HCT116 (cell line): ENCODE measurements around the gene CENPT. TPM values are rescaled to one million over a fixed set of nuclear protein-coding genes. Genes with fewer than 3 reads are reported as not detected.

Experiments
- ATAC-seq: fragments of 200-7000 bp; cut with Tn5 transposase; 2 replicates; pipeline ENCODE4 v1.9.1; 2020; ENCODE audit warnings: mild to moderate bottlenecking, moderate library complexity
- BruUV-seq: library from RNA; stranded (reverse); fragments of 400-500 nt; replicated peaks from 2 replicates; lab custom pipeline; 2021; lab: Mats Ljungman, UMichigan
- CTCF ChIA-PET: fragments of 300-600 bp; sonication (Branson Sonifier 250); formaldehyde crosslinking; loops from one replicate; lab custom pipeline; 2021; ENCODE audit warnings: antibody characterized with exemption; lab: Charles Lee
- POLR2A ChIA-PET: fragments of 300-600, 350-600 bp; sonication (Branson Sonifier 250); formaldehyde crosslinking; loops from one replicate; lab custom pipeline; 2021; ENCODE audit warnings: antibody characterized with exemption; lab: Charles Lee
- RAD21 ChIA-PET, 2 experiments: fragments of 300-600 bp; sonication (Branson Sonifier 250); formaldehyde crosslinking; loops; one replicate each; lab custom pipeline; 2023; ENCODE audit warnings: low total read pairs in 2 of 2; ENCODE audit not compliant: uncharacterized antibody in 2 of 2, unreplicated experiment in 2 of 2, low non-redundant PET in 1 of 2; lab: Charles Lee
- DNase-seq: peaks from one replicate; pipeline ENCODE4 v3.0.0-alpha.2; 2010; ENCODE audit warnings: low read depth, low spot score
- H2AFZ ChIP-seq: fragments of 200-600 bp; shearing (Covaris generic), sonication (generic); 2 replicates; pipeline ENCODE4 v1.6.1; 2017; ENCODE audit warnings: low read depth, mixed run types, mixed read lengths, antibody characterized with exemption, low read length; ENCODE audit not compliant: poor library complexity, severe bottlenecking
- H3K27ac ChIP-seq: 2 replicates; pipeline ENCODE4 v1.5.1; 2012; ENCODE audit warnings: low read depth, low read length
- H3K27me3 ChIP-seq: fragments of 200-600 bp; sonication (generic); 2 replicates; pipeline ENCODE4 v1.6.1; 2016; ENCODE audit warnings: mixed run types, low read length, mixed read lengths; ENCODE audit not compliant: insufficient read depth
- H3K36me3 ChIP-seq, 2 experiments: fragments of 200-500 bp in 1 of 2; fragments of 200-600 bp in 1 of 2; sonication (Bioruptor generic) in 1 of 2; sonication (generic) in 1 of 2; 2 replicates each; pipeline versions ENCODE4 v1.5.1 to v1.6.1; 2014 to 2016; ENCODE audit warnings: low read length in 2 of 2, inconsistent platforms in 1 of 2, mixed read lengths in 1 of 2, mixed run types in 1 of 2; ENCODE audit not compliant: insufficient read depth in 2 of 2, control insufficient read depth in 1 of 2
- H3K4me1 ChIP-seq, 2 experiments: fragments of 200-600 bp in 1 of 2; sonication (generic) in 1 of 2; 2 replicates each; pipeline versions ENCODE4 v1.5.1 to v1.6.1; 2012 to 2017; ENCODE audit warnings: low read length in 2 of 2, inconsistent platforms in 1 of 2, mild to moderate bottlenecking in 1 of 2, mixed read lengths in 1 of 2, mixed run types in 1 of 2, moderate library complexity in 1 of 2; ENCODE audit not compliant: insufficient read depth in 2 of 2, control insufficient read depth in 1 of 2
- H3K4me2 ChIP-seq: fragments of 200-600 bp; sonication (generic); 2 replicates; pipeline ENCODE4 v1.6.1; 2017; ENCODE audit warnings: mixed run types, low read length, mixed read lengths
- H3K4me3 ChIP-seq, 2 experiments: fragments of 200-600 bp in 1 of 2; sonication (generic) in 1 of 2; replicated peaks in 1 of 2; 2 replicates each; pipeline ENCODE4 v1.5.1; 2011 to 2016; ENCODE audit warnings: low read length in 2 of 2, control low read depth in 1 of 2, low read depth in 1 of 2, mild to moderate bottlenecking in 1 of 2, mixed read lengths in 1 of 2, mixed run types in 1 of 2
- H3K79me2 ChIP-seq: fragments of 200-600 bp; sonication (generic); 2 replicates; pipeline ENCODE4 v1.6.1; 2017; ENCODE audit warnings: mild to moderate bottlenecking, mixed run types, low read length, moderate library complexity, mixed read lengths; ENCODE audit not compliant: insufficient read depth
- H3K9ac ChIP-seq: fragments of 200-600 bp; sonication (generic); 2 replicates; pipeline ENCODE4 v1.6.1; 2016; ENCODE audit warnings: low read length, mixed read lengths
- H3K9me2 ChIP-seq: fragments of 200-600 bp; sonication (generic), shearing (Covaris generic); 2 replicates; pipeline ENCODE4 v1.6.1; 2017; ENCODE audit warnings: mixed run types, mild to moderate bottlenecking, moderate library complexity; ENCODE audit not compliant: insufficient read depth
- H3K9me3 ChIP-seq, 2 experiments: fragments of 200-500 bp in 1 of 2; fragments of 200-600 bp in 1 of 2; sonication (Bioruptor generic) in 1 of 2; sonication (generic) in 1 of 2; 2 replicates each; pipeline ENCODE4 v1.6.1; 2014 to 2017; ENCODE audit warnings: low read length in 2 of 2, mixed read lengths in 2 of 2, inconsistent platforms in 1 of 2, low read depth in 1 of 2, mild to moderate bottlenecking in 1 of 2, mixed run types in 1 of 2, moderate library complexity in 1 of 2; ENCODE audit not compliant: control insufficient read depth in 1 of 2, insufficient read depth in 1 of 2
- H4K20me1 ChIP-seq: fragments of 200-600 bp; sonication (generic), shearing (Covaris generic); 2 replicates; pipeline ENCODE4 v1.6.1; 2017; ENCODE audit warnings: mixed run types, mild to moderate bottlenecking, moderate library complexity; ENCODE audit not compliant: insufficient read depth
- CBX3 ChIP-seq: IDR thresholded peaks from 2 replicates; pipeline ENCODE4 v1.6.1; 2012; ENCODE audit warnings: low read depth
- EZH2 ChIP-seq: fragments of 200-600 bp; sonication (generic); IDR thresholded peaks from 2 replicates; pipeline ENCODE4 v1.6.1; 2017; ENCODE audit warnings: antibody characterized with exemption, mixed run types
- FOSL1 ChIP-seq: IDR thresholded peaks from 2 replicates; pipeline ENCODE4 v1.6.1; 2012; ENCODE audit warnings: low read depth
- JUND ChIP-seq: IDR thresholded peaks from 2 replicates; pipeline ENCODE4 v1.6.1; 2012
- POLR2AphosphoS5 ChIP-seq: IDR thresholded peaks from 2 replicates; pipeline ENCODE4 v1.6.1; 2011; ENCODE audit warnings: mild to moderate bottlenecking, low read depth, low read length, moderate library complexity
- RAD21 ChIP-seq: IDR thresholded peaks from 2 replicates; pipeline ENCODE4 v1.6.1; 2012; ENCODE audit warnings: low read depth, mild to moderate bottlenecking
- REST ChIP-seq: IDR thresholded peaks from 2 replicates; pipeline ENCODE4 v1.6.1; 2012; ENCODE audit warnings: low read depth
- SP1 ChIP-seq: IDR thresholded peaks from 2 replicates; pipeline ENCODE4 v1.6.1; 2012; ENCODE audit warnings: low read depth
- TCF7L2 ChIP-seq: IDR thresholded peaks from 2 replicates; pipeline ENCODE4 v1.7.0; 2011; ENCODE audit warnings: borderline replicate concordance, inconsistent platforms; ENCODE audit not compliant: insufficient read depth, insufficient read length; ENCODE audit errors: extremely low read depth
- ZNF274 ChIP-seq: fragments of 200-500 bp; sonication (Bioruptor generic); IDR thresholded peaks from 2 replicates; pipeline ENCODE4 v1.6.1; 2014; ENCODE audit warnings: mild to moderate bottlenecking, low read depth, low read length, inconsistent platforms
- intact Hi-C: fragments of 100-400 bp; cut with micrococcal nuclease; formaldehyde crosslinking; loops from 2 replicates; pipeline ENCODE4 v1.10.0; 2022
- total RNA-seq: library from RNA; stranded (reverse); gene quantifications from one replicate; pipeline ENCODE4 v1.2.1, GENCODE V29; 2021; ENCODE audit not compliant: unreplicated experiment
- TF ChIP-seq, protein P1 (sequence below): IDR thresholded peaks from 2 replicates; pipeline ENCODE4 v1.6.1; 2011; ENCODE audit warnings: mild to moderate bottlenecking, low read length, moderate library complexity; ENCODE audit not compliant: insufficient replicate concordance; ENCODE audit errors: extremely low read depth
- TF ChIP-seq, protein P2 (sequence below), 3 experiments: fragments of 200-600 bp in 1 of 3; sonication (generic) in 1 of 3; IDR thresholded peaks in 2 of 3; conservative IDR thresholded peaks in 1 of 3; 2 replicates each; pipeline ENCODE4 v1.5.1; 2012 to 2017; ENCODE audit warnings: low read depth in 2 of 3, low read length in 2 of 3, antibody characterized with exemption in 1 of 3, borderline replicate concordance in 1 of 3, control low read depth in 1 of 3, mild to moderate bottlenecking in 1 of 3, mixed read lengths in 1 of 3, mixed run types in 1 of 3, moderate library complexity in 1 of 3; ENCODE audit not compliant: insufficient read depth in 1 of 3

Gene CENPT
- total RNA-seq, 1 experiment from 2014 or later = 40.5 TPM

DNA sequence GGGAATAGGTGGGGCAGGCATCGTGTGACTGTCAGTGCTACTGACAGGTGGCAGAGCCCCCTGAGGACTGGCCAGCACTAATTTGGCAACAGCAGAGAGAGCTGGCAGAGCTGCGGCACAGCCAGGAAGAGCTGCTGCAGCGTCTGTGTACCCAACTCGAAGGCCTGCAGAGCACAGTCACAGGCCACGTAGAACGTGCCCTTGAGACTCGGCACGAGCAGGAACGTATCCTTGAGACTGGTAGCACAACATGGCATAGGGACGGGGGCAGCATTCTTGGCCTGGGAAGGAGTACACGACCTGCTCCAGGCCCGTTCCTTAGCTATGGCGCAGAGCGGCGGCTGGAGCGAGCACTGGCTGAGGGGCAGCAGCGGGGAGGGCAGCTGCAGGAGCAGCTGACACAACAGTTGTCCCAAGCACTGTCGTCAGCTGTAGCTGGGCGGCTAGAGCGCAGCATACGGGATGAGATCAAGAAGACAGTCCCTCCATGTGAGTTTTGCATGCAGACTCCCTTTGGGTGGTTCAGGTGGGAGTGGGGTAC is 34.2 kb upstream of the CENPT start:
- DNase-seq (no peak), ATAC-seq (no peak)
- POLR2A ChIA-PET = no interaction called here
- intact Hi-C loops = loop anchor here (10.0 kb wide), 1 partner anchor 343 kb away; no protein-coding TSS in a partner anchor
- no peak overlapping the region for H3K27ac ChIP-seq
- no peak for TF ChIP-seq SP1
- no peak for TF ChIP-seq POLR2AphosphoS5
- no peak for TF ChIP-seq EZH2
- TF ChIP-seq CBX3 = no peak
- no peak for TF ChIP-seq ZNF274
- TF ChIP-seq RAD21 = no peak
- TF ChIP-seq, protein P1, sequence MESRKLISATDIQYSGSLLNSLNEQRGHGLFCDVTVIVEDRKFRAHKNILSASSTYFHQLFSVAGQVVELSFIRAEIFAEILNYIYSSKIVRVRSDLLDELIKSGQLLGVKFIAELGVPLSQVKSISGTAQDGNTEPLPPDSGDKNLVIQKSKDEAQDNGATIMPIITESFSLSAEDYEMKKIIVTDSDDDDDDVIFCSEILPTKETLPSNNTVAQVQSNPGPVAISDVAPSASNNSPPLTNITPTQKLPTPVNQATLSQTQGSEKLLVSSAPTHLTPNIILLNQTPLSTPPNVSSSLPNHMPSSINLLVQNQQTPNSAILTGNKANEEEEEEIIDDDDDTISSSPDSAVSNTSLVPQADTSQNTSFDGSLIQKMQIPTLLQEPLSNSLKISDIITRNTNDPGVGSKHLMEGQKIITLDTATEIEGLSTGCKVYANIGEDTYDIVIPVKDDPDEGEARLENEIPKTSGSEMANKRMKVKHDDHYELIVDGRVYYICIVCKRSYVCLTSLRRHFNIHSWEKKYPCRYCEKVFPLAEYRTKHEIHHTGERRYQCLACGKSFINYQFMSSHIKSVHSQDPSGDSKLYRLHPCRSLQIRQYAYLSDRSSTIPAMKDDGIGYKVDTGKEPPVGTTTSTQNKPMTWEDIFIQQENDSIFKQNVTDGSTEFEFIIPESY = no peak
- TF ChIP-seq REST = no peak
- TF ChIP-seq, protein P2, sequence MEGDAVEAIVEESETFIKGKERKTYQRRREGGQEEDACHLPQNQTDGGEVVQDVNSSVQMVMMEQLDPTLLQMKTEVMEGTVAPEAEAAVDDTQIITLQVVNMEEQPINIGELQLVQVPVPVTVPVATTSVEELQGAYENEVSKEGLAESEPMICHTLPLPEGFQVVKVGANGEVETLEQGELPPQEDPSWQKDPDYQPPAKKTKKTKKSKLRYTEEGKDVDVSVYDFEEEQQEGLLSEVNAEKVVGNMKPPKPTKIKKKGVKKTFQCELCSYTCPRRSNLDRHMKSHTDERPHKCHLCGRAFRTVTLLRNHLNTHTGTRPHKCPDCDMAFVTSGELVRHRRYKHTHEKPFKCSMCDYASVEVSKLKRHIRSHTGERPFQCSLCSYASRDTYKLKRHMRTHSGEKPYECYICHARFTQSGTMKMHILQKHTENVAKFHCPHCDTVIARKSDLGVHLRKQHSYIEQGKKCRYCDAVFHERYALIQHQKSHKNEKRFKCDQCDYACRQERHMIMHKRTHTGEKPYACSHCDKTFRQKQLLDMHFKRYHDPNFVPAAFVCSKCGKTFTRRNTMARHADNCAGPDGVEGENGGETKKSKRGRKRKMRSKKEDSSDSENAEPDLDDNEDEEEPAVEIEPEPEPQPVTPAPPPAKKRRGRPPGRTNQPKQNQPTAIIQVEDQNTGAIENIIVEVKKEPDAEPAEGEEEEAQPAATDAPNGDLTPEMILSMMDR (IDR thresholded peaks at IDR 0.05 in 2 of 3, conservative IDR thresholded peaks at IDR 0.05 in 1 of 3; ENCODE audit: borderline replicate concordance in 1 of 3, insufficient read depth in 1 of 3, low read depth in 2 of 3, low read length in 2 of 3) = no peak
- no peak for TF ChIP-seq JUND
- no peak for TF ChIP-seq TCF7L2
- TF ChIP-seq FOSL1 = no peak
- no peaks in the 10 kb centered on the region for H3K4me1 ChIP-seq
- CTCF ChIA-PET = no interaction called here
- H3K9ac ChIP-seq = no peak overlapping the region
- H3K27me3 ChIP-seq = no peaks in the 10 kb centered on the region
- H3K79me2 ChIP-seq = peaks cover under 1% of the 10 kb centered on the region; the same call in 1 of the 2 replicates
- H3K4me2 ChIP-seq = no peak overlapping the region
- H3K4me3 ChIP-seq = no peak overlapping the region
- BruUV-seq = TSS peak; percentile 4
- no peaks in the 10 kb centered on the region for H3K9me3 ChIP-seq
- H3K36me3 ChIP-seq = peaks cover 44 to 66% of the 10 kb centered on the region in 2 experiments; a peak in 3 of 4 replicates
- RAD21 ChIA-PET = no interaction called here
- H4K20me1 ChIP-seq = peaks cover 3% of the 10 kb centered on the region; the same call in 1 of the 2 replicates
- H2AFZ ChIP-seq = no peak overlapping the region
- H3K9me2 ChIP-seq = no peaks in the 10 kb centered on the region
